Suprapubic skin (tissue), 4 donors: Measurements from ENCODE around the gene MRPL40.

Experiments used
- EP300 ChIP-seq: sonication (generic); formaldehyde crosslinking; IDR thresholded peaks from one replicate; pipeline ENCODE4 v1.6.1; 2017; ENCODE audit warnings: antibody characterized with exemption
- POLR2A ChIP-seq, 2 donors: fragments of 450-650 bp; IDR thresholded peaks; one replicate each; pipeline ENCODE4 v1.6.1; 2017; ENCODE audit warnings: antibody characterized with exemption in 2 of 2, mild to moderate bottlenecking in 2 of 2, moderate library complexity in 2 of 2
- POLR2AphosphoS5 ChIP-seq, 3 donors: sonication (generic); formaldehyde crosslinking; IDR thresholded peaks; one replicate each; pipeline ENCODE4 v1.6.1; 2017; ENCODE audit warnings: antibody characterized with exemption in 3 of 3
- TF ChIP-seq, protein P1 (sequence below), 2 donors: fragments of 200-600 bp in 1 of 2; fragments of 450-650 bp in 1 of 2; sonication (generic) in 1 of 2; IDR thresholded peaks; one replicate each; pipeline ENCODE4 v1.5.1; 2016 to 2019; ENCODE audit warnings: antibody characterized with exemption in 2 of 2, mild to moderate bottlenecking in 1 of 2, moderate library complexity in 1 of 2

DNA sequence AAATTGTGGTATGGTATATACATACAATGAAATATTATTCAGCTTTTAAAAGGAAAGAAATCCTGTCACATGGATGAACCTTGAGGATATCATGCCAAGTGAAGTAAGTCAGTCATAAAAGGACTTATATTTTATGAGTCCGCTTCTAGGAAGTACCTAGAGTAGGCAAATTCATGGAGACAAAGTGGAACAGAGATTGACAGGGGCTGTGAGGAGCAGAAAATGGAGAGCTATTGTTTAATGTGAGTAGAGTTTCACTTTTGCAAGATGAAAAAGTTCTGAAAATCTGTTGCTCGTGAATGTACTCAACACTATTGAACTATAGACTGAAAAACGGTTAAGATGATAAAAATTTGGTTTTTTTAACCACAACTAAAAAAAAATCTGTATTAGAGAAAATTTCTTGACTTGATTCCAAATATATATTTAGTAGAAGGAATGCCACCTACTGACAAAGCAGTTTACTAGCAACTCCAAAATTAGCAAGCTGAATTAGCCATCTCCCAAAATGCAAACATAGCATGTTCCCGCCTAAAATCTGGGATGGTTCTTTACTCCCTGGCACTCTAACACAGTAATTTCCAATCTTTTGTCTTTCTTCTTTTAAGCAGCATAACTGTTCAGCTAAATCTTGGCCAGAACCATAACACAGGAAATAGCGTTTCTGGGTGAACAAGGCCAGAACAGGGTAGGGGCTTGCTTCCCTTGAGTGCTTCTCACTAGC, 45.1 kb downstream of the MRPL40 start:
- TF ChIP-seq, protein P1, sequence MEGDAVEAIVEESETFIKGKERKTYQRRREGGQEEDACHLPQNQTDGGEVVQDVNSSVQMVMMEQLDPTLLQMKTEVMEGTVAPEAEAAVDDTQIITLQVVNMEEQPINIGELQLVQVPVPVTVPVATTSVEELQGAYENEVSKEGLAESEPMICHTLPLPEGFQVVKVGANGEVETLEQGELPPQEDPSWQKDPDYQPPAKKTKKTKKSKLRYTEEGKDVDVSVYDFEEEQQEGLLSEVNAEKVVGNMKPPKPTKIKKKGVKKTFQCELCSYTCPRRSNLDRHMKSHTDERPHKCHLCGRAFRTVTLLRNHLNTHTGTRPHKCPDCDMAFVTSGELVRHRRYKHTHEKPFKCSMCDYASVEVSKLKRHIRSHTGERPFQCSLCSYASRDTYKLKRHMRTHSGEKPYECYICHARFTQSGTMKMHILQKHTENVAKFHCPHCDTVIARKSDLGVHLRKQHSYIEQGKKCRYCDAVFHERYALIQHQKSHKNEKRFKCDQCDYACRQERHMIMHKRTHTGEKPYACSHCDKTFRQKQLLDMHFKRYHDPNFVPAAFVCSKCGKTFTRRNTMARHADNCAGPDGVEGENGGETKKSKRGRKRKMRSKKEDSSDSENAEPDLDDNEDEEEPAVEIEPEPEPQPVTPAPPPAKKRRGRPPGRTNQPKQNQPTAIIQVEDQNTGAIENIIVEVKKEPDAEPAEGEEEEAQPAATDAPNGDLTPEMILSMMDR (IDR thresholded peaks at IDR 0.05): no peak
- TF ChIP-seq POLR2AphosphoS5 (IDR thresholded peaks at IDR 0.05) (no peak), POLR2A (IDR thresholded peaks at IDR 0.05) (no peak), EP300 (no peak)
